GM12878 (cell line): ENCODE data around the gene HS6ST1. TPM values are rescaled to one million over a fixed set of nuclear protein-coding genes. Genes with fewer than 3 reads are reported as not detected.

Experiments used
- ATAC-seq: fragments of 200-7000 bp; cut with Tn5 transposase; 3 replicates; pipeline ENCODE4 v1.9.1; 2020; ENCODE audit warnings: mild to moderate bottlenecking, moderate library complexity
- BruUV-seq: library from RNA; stranded (reverse); fragments of 400-500 nt; replicated peaks from 2 replicates; lab custom pipeline; 2021; lab: Mats Ljungman, UMichigan
- CTCF ChIA-PET: fragments of 300-600 bp; sonication (Branson Sonifier 250); formaldehyde crosslinking; extraction: SDS; loops from one replicate; lab custom pipeline; 2021; ENCODE audit warnings: inconsistent platforms; lab: Yijun Ruan, JAX
- POLR2A ChIA-PET: fragments of 350-600 bp; formaldehyde crosslinking; extraction: SDS; loops from one replicate; lab custom pipeline; 2021; ENCODE audit warnings: inconsistent platforms; lab: Charles Lee
- RAD21 ChIA-PET: fragments of 300-600 bp; sonication (Branson Sonifier 250); formaldehyde crosslinking; loops from one replicate; lab custom pipeline; 2023; ENCODE audit warnings: antibody characterized with exemption; ENCODE audit not compliant: unreplicated experiment; lab: Charles Lee
- SMC1A ChIA-PET: fragments of 300-600 bp; sonication (Branson Sonifier 250); formaldehyde crosslinking; loops from one replicate; lab custom pipeline; 2023; ENCODE audit not compliant: unreplicated experiment, uncharacterized antibody; lab: Charles Lee
- DNase-seq: peaks from one replicate; pipeline ENCODE4 v3.0.0-alpha.2; 2011; ENCODE audit warnings: low read depth, low spot score
- FAIRE-seq: peaks from 3 replicates; lab custom pipeline; 2011; peaks lifted over from hg19 to GRCh38; lab: Jason Lieb, UNC
- H2AFZ ChIP-seq: 2 replicates; pipeline ENCODE4 v1.6.0; 2011; ENCODE audit warnings: low read depth, low read length, control low read depth; ENCODE audit not compliant: control insufficient read depth
- H3K27ac ChIP-seq: 2 replicates; pipeline ENCODE4 v1.5.1; 2011; ENCODE audit warnings: control low read depth; ENCODE audit not compliant: control insufficient read depth, insufficient read depth
- H3K27me3 ChIP-seq, 2 experiments: replicated peaks in 1 of 2; 2 replicates each; pipeline versions ENCODE4 v1.6.0 to v1.6.1; 2011; ENCODE audit warnings: low read length in 1 of 2; ENCODE audit not compliant: control insufficient read depth in 2 of 2, insufficient read depth in 2 of 2
- H3K36me3 ChIP-seq, 2 experiments: 2 replicates each; pipeline ENCODE4 v1.5.1; 2011; ENCODE audit warnings: low read length in 1 of 2; ENCODE audit not compliant: control insufficient read depth in 2 of 2, insufficient read depth in 2 of 2
- H3K4me1 ChIP-seq: 2 replicates; pipeline ENCODE4 v1.6.1; 2011; ENCODE audit warnings: mild to moderate bottlenecking, low read length, moderate library complexity, mixed read lengths; ENCODE audit not compliant: control insufficient read depth, insufficient read depth
- H3K4me2 ChIP-seq: 2 replicates; pipeline ENCODE4 v1.6.0; 2011; ENCODE audit warnings: control low read depth; ENCODE audit not compliant: control insufficient read depth, insufficient read depth
- H3K4me3 ChIP-seq: fragments of 200-600 bp; sonication (generic); 2 replicates; pipeline ENCODE4 v1.5.1; 2016
- H3K79me2 ChIP-seq: 2 replicates; pipeline ENCODE4 v1.6.0; 2011; ENCODE audit warnings: low read length; ENCODE audit not compliant: control insufficient read depth, insufficient read depth
- H3K9ac ChIP-seq: 2 replicates; pipeline ENCODE4 v1.8.0; 2011; ENCODE audit warnings: low read length, control low read depth, mixed read lengths; ENCODE audit not compliant: control insufficient read depth, insufficient read depth
- H3K9me3 ChIP-seq: replicated peaks from 3 replicates; pipeline ENCODE4 v1.5.1; 2011; ENCODE audit warnings: mild to moderate bottlenecking, low read length; ENCODE audit not compliant: control insufficient read depth, insufficient read depth
- H4K20me1 ChIP-seq: 2 replicates; pipeline ENCODE4 v1.6.0; 2011; ENCODE audit not compliant: control insufficient read depth, insufficient read depth
- BCLAF1 ChIP-seq: fragments of 450-650 bp; IDR thresholded peaks from 2 replicates; pipeline ENCODE4 v1.6.1; 2017; ENCODE audit warnings: antibody characterized with exemption, mild to moderate bottlenecking, moderate library complexity
- BHLHE40 ChIP-seq, 2 experiments: fragments of 450-650 bp in 1 of 2; IDR thresholded peaks; 2 replicates each; pipeline ENCODE4 v1.6.1; 2011 to 2017; ENCODE audit warnings: low read depth in 2 of 2, borderline replicate concordance in 1 of 2, improper control_type of control experiment in 1 of 2, low read length in 1 of 2, mild to moderate bottlenecking in 1 of 2
- BMI1 ChIP-seq: fragments of 450-650 bp; IDR thresholded peaks from 2 replicates; pipeline ENCODE4 v1.6.1; 2016; ENCODE audit warnings: mild to moderate bottlenecking, moderate library complexity, borderline replicate concordance
- CHD2 ChIP-seq: IDR thresholded peaks from 2 replicates; pipeline ENCODE4 v1.6.1; 2011; ENCODE audit warnings: low read depth, low read length, improper control_type of control experiment, borderline replicate concordance
- PKNOX1 ChIP-seq: fragments of 450-650 bp; IDR thresholded peaks from 2 replicates; pipeline ENCODE4 v1.6.1; 2016; ENCODE audit warnings: mild to moderate bottlenecking
- RBBP5 ChIP-seq: fragments of 200-600 bp; sonication (generic); conservative IDR thresholded peaks from 2 replicates; pipeline ENCODE4 v1.6.1; 2016
- SREBF1 ChIP-seq: IDR thresholded peaks from 2 replicates; pipeline ENCODE4 v1.6.1; 2012; ENCODE audit warnings: mild to moderate bottlenecking, low read length
- SUPT20H ChIP-seq: IDR thresholded peaks from 2 replicates; pipeline ENCODE4 v1.6.1; 2011; ENCODE audit warnings: low read depth, mild to moderate bottlenecking, low read length, moderate library complexity, borderline replicate concordance; ENCODE audit not compliant: control insufficient read depth
- SUZ12 ChIP-seq: fragments of 200-600 bp; sonication (generic); IDR thresholded peaks from one replicate; pipeline ENCODE4 v1.6.1; 2018; ENCODE audit warnings: antibody characterized with exemption, mild to moderate bottlenecking; ENCODE audit not compliant: unreplicated experiment
- TCF7 ChIP-seq: IDR thresholded peaks from 2 replicates; pipeline ENCODE4 v1.6.1; 2014; ENCODE audit warnings: antibody characterized with exemption, borderline replicate concordance
- USF1 ChIP-seq: IDR thresholded peaks from 2 replicates; pipeline ENCODE4 v1.6.1; 2011; ENCODE audit warnings: borderline replicate concordance, low read depth, mild to moderate bottlenecking, moderate library complexity, mixed read lengths, low read length; ENCODE audit not compliant: insufficient read depth; ENCODE audit errors: extremely low read length
- WGBS: methylation state at CpG from one replicate; pipeline ENCODE4 v1.1.6; 2016; ENCODE audit warnings: low lambda C conversion rate; ENCODE audit not compliant: insufficient replicate concordance, insufficient coverage; ENCODE audit errors: missing lambda C conversion rate; 5-methylcytosine and 5-hydroxymethylcytosine counted together
- in situ Hi-C: fragments of 300-500 bp; cut with MboI; formaldehyde crosslinking; loops from 9 replicates; pipeline ENCODE4 v1.14.3; 2018; ENCODE audit warnings: mixed read lengths
- intact Hi-C: fragments of 100-400 bp; cut with micrococcal nuclease; formaldehyde crosslinking; loops from one replicate; pipeline ENCODE4 v1.14.2; 2022; ENCODE audit not compliant: unreplicated experiment
- polyA plus RNA-seq, 11 experiments: library from polyadenylated mRNA; depleted of rRNA in 4 of 11; unstranded in 6 of 11; stranded (reverse) in 5 of 11; fragments of >200 nt; fragmentation: Nextera tagmentation in 4 of 11; fragmentation: Illumina TruSeq in 1 of 11; extraction: Ambion mirVana in 4 of 11; extraction: Trizol in 1 of 11; gene quantifications; 1 replicate in 1 of 11; 2 replicates in 10 of 11; pipeline versions ENCODE4 v1.2.1 to v1.2.3, GENCODE V29; 2011 to 2016; ENCODE audit warnings: inconsistent platforms in 2 of 11, missing spikeins in 2 of 11, low read depth in 1 of 11
- total RNA-seq, 4 experiments: library from RNA; depleted of rRNA in 3 of 4; stranded (reverse); fragments of >200 nt in 3 of 4; fragmentation: Illumina TruSeq in 1 of 4; extraction: Trizol in 1 of 4; gene quantifications; 2 replicates each; pipeline versions ENCODE4 v1.2.1 to v1.2.3, GENCODE V29; 2013 to 2021

HS6ST1 gene
- total and polyA plus RNA-seq, 10 of the 15 experiments (the other 5 are each of a cell fraction or from before 2014, with no cell fraction given): 0.48 to 17.0 (median 4.7) TPM

- H3K4me2 ChIP-seq: peak overlapping the region; percentile 92
- no peaks in the 10 kb centered on the region for H3K9me3 ChIP-seq
- intact Hi-C loops (no loop called here), in situ Hi-C loops (no loop called here)
- ChIA-PET POLR2A (no interaction called here), CTCF (no interaction called here), RAD21 (interaction anchor here (1.2 kb wide), 1 partner anchor 9 kb away, joined by 3 read pairs; no protein-coding TSS in a partner anchor), SMC1A (interaction anchor here (0.6 to 1.7 kb wide), 2 partner anchors 17 to 72 kb away, joined by 3 read pairs; no protein-coding TSS in a partner anchor)
- no peak overlapping the region for H3K9ac ChIP-seq
- H3K4me3 ChIP-seq: peak overlapping the region; percentile 97; the same call in 1 of the 2 replicates
- no peaks in the 10 kb centered on the region for H3K27me3 ChIP-seq
- H3K4me1 ChIP-seq: peaks cover 15% of the 10 kb centered on the region
- DNase-seq (no peak), FAIRE-seq (no peak), ATAC-seq (peak; percentile 11)
- H3K79me2 ChIP-seq: peaks cover 15% of the 10 kb centered on the region
- no peak overlapping the region for H3K27ac ChIP-seq
- TSS peak; percentile 34 for BruUV-seq
- 85% methylated on average over 20 of the region's 20 CpGs for WGBS
- H3K36me3 ChIP-seq: no peaks in the 10 kb centered on the region; a peak in 1 of 4 replicates
- no peak overlapping the region for H2AFZ ChIP-seq
- peaks cover 7% of the 10 kb centered on the region; the same call in 1 of the 2 replicates for H4K20me1 ChIP-seq
- TF ChIP-seq TCF7 (no peak), SREBF1 (no peak), BHLHE40 (IDR thresholded peaks at IDR 0.05; ENCODE audit: borderline replicate concordance in 1 of 2, low read depth in 2 of 2, low read length in 1 of 2) (no peak), SUPT20H (no peak), USF1 (no peak), RBBP5 (no peak), CHD2 (no peak), SUZ12 (no peak), BCLAF1 (no peak), BMI1 (no peak), PKNOX1 (peak; percentile 12; the same call in 1 of the 2 replicates)
These were observed 2.6 kb downstream of the HS6ST1 start for GRCh38 chr2:128315829-128316776.
